Measurements from ENCODE around the gene VPREB1.
"Not testable (repeated sequence)": the region's sequence is repeated elsewhere in the genome, so short reads cannot be mapped to it uniquely, and the experiment has no call there.

VPREB1 gene

GRCh38 chr22:22258597-22259415 lies 14.2 kb downstream of the VPREB1 start:
- POLR2A ChIA-PET; H3K36me3 ChIP-seq (ENCODE audit: control insufficient read depth in 4 of 4, insufficient read depth in 4 of 4, low read length in 3 of 4); H3K4me1 ChIP-seq (ENCODE audit: control extremely low read depth in 1 of 4, control insufficient read depth in 4 of 4, insufficient read depth in 4 of 4, low read length in 3 of 4); H3K4me3 ChIP-seq (ENCODE audit: control insufficient read depth in 1 of 7, extremely low read depth in 1 of 7, insufficient read depth in 4 of 7, low read depth in 2 of 7, low read length in 6 of 7); H3K27ac ChIP-seq (ENCODE audit: insufficient read depth in 1 of 2, low read depth in 1 of 2, low read length in 2 of 2, poor library complexity in 1 of 2, severe bottlenecking in 2 of 2); H3K9me3 ChIP-seq (ENCODE audit: control extremely low read depth in 1 of 5, control insufficient read depth in 4 of 5, insufficient read depth in 2 of 5, low read depth in 1 of 5, low read length in 4 of 5); DNase-seq; H3K27me3 ChIP-seq (replicated peaks in 2 of 5; ENCODE audit: control insufficient read depth in 4 of 5, insufficient read depth in 5 of 5, low read length in 4 of 5); CTCF ChIA-PET: not testable (repeated sequence)
- 92% methylated on average over 2 of the region's 7 CpGs for WGBS (ENCODE audit: insufficient coverage)

DNA sequence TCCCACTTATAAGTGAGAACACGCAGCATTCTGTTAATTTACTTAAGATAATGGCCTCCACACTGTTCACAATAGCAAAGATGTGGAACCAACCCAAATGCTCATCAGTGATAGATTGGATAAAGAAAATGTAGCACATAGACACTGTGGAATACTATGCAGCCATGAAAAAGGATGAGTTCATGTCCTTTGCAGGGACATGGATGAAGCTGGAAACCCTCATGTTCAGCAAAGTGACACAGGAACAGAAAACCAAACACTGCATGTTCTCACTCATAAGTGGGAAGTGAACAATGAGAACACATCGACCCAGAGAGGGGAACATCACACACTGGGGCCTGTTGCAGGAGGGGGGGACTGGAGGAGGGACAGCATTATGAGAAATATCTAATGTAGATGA lies 15.6 kb downstream of the VPREB1 start:
- CTCF ChIA-PET; H3K36me3 ChIP-seq (ENCODE audit: control insufficient read depth in 4 of 4, insufficient read depth in 4 of 4, low read length in 3 of 4); DNase-seq; H3K27ac ChIP-seq (ENCODE audit: insufficient read depth in 1 of 2, low read depth in 1 of 2, low read length in 2 of 2, poor library complexity in 1 of 2, severe bottlenecking in 2 of 2); H3K9me3 ChIP-seq (ENCODE audit: control extremely low read depth in 1 of 5, control insufficient read depth in 4 of 5, insufficient read depth in 2 of 5, low read depth in 1 of 5, low read length in 4 of 5); H3K4me3 ChIP-seq (ENCODE audit: control insufficient read depth in 1 of 7, extremely low read depth in 1 of 7, insufficient read depth in 4 of 7, low read depth in 2 of 7, low read length in 6 of 7); POLR2A ChIA-PET; H3K27me3 ChIP-seq (replicated peaks in 2 of 5; ENCODE audit: control insufficient read depth in 4 of 5, insufficient read depth in 5 of 5, low read length in 4 of 5); H3K4me1 ChIP-seq (ENCODE audit: control extremely low read depth in 1 of 4, control insufficient read depth in 4 of 4, insufficient read depth in 4 of 4, low read length in 3 of 4): not testable (repeated sequence)
- 100% methylated on average over 1 of the region's 2 CpGs for WGBS (ENCODE audit: insufficient coverage)

DNA sequence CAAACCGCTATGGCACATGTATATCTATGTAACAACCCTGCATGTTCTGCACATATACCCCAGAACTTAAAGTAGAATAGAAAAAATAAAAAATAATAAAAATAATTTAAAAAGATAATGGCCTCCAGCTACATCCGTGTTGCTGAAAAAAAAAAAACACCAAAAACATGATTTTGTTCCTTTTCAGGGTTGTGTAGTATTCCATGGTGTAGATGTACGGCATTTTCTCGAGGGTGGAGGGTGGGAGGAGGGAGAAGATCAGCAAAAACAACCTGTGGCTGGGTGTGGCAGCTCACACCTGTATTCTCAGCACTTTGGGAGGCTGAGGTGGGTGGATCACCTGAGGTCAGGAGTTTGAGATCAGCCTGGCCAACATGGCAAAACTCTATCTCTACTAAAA lies 16.0 kb downstream of the VPREB1 start:
- H3K4me3 ChIP-seq (ENCODE audit: control insufficient read depth in 1 of 7, extremely low read depth in 1 of 7, insufficient read depth in 4 of 7, low read depth in 2 of 7, low read length in 6 of 7); POLR2A ChIA-PET; H3K4me1 ChIP-seq (ENCODE audit: control extremely low read depth in 1 of 4, control insufficient read depth in 4 of 4, insufficient read depth in 4 of 4, low read length in 3 of 4); H3K36me3 ChIP-seq (ENCODE audit: control insufficient read depth in 4 of 4, insufficient read depth in 4 of 4, low read length in 3 of 4); H3K27me3 ChIP-seq (replicated peaks in 2 of 5; ENCODE audit: control insufficient read depth in 4 of 5, insufficient read depth in 5 of 5, low read length in 4 of 5); H3K9me3 ChIP-seq (ENCODE audit: control extremely low read depth in 1 of 5, control insufficient read depth in 4 of 5, insufficient read depth in 2 of 5, low read depth in 1 of 5, low read length in 4 of 5); DNase-seq; CTCF ChIA-PET; H3K27ac ChIP-seq (ENCODE audit: insufficient read depth in 1 of 2, low read depth in 1 of 2, low read length in 2 of 2, poor library complexity in 1 of 2, severe bottlenecking in 2 of 2): not testable (repeated sequence)
- no CpG with 5 or more reads among the region's 4 CpGs for WGBS (ENCODE audit: insufficient coverage)

- H3K27ac ChIP-seq (ENCODE audit: insufficient read depth in 1 of 2, low read depth in 1 of 2, low read length in 2 of 2, poor library complexity in 1 of 2, severe bottlenecking in 2 of 2); H3K9me3 ChIP-seq (ENCODE audit: control extremely low read depth in 1 of 5, control insufficient read depth in 4 of 5, insufficient read depth in 2 of 5, low read depth in 1 of 5, low read length in 4 of 5); H3K27me3 ChIP-seq (replicated peaks in 2 of 5; ENCODE audit: control insufficient read depth in 4 of 5, insufficient read depth in 5 of 5, low read length in 4 of 5); CTCF ChIA-PET; H3K36me3 ChIP-seq (ENCODE audit: control insufficient read depth in 4 of 4, insufficient read depth in 4 of 4, low read length in 3 of 4); H3K4me3 ChIP-seq (ENCODE audit: control insufficient read depth in 1 of 7, extremely low read depth in 1 of 7, insufficient read depth in 4 of 7, low read depth in 2 of 7, low read length in 6 of 7); DNase-seq; POLR2A ChIA-PET; H3K4me1 ChIP-seq (ENCODE audit: control extremely low read depth in 1 of 4, control insufficient read depth in 4 of 4, insufficient read depth in 4 of 4, low read length in 3 of 4): not testable (repeated sequence)
- 65% methylated on average over 2 of the region's 3 CpGs for WGBS (ENCODE audit: insufficient coverage)
Measured at GRCh38 chr22:22262332-22263074, 17.9 kb downstream of the VPREB1 start.

DNA sequence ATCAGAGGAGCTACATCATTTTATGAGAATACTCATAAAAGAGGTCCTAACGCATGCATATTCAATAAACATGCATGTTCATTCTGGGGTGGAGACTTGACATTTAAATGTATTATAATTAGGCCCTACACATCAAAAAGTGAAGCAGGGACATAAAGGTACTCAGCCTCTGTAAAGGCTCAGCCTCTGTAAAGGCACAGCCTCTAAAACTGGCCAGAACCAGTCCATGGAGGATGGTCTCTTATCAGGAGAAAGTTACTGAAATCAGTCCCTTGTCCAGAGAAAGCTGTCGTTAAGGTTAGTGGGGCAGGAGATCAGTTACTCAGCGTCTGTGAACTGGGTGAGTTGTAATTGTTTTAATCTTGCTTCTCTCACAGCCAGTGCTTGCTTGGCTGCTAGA lies 19.2 kb downstream of the VPREB1 start:
- POLR2A ChIA-PET; H3K36me3 ChIP-seq (ENCODE audit: control insufficient read depth in 4 of 4, insufficient read depth in 4 of 4, low read length in 3 of 4); CTCF ChIA-PET; DNase-seq; H3K9me3 ChIP-seq (ENCODE audit: control extremely low read depth in 1 of 5, control insufficient read depth in 4 of 5, insufficient read depth in 2 of 5, low read depth in 1 of 5, low read length in 4 of 5); H3K4me1 ChIP-seq (ENCODE audit: control extremely low read depth in 1 of 4, control insufficient read depth in 4 of 4, insufficient read depth in 4 of 4, low read length in 3 of 4); H3K4me3 ChIP-seq (ENCODE audit: control insufficient read depth in 1 of 7, extremely low read depth in 1 of 7, insufficient read depth in 4 of 7, low read depth in 2 of 7, low read length in 6 of 7); H3K27me3 ChIP-seq (replicated peaks in 2 of 5; ENCODE audit: control insufficient read depth in 4 of 5, insufficient read depth in 5 of 5, low read length in 4 of 5); H3K27ac ChIP-seq (ENCODE audit: insufficient read depth in 1 of 2, low read depth in 1 of 2, low read length in 2 of 2, poor library complexity in 1 of 2, severe bottlenecking in 2 of 2): not testable (repeated sequence)
- no CpG with 5 or more reads among the region's 3 CpGs for WGBS (ENCODE audit: insufficient coverage)

DNA sequence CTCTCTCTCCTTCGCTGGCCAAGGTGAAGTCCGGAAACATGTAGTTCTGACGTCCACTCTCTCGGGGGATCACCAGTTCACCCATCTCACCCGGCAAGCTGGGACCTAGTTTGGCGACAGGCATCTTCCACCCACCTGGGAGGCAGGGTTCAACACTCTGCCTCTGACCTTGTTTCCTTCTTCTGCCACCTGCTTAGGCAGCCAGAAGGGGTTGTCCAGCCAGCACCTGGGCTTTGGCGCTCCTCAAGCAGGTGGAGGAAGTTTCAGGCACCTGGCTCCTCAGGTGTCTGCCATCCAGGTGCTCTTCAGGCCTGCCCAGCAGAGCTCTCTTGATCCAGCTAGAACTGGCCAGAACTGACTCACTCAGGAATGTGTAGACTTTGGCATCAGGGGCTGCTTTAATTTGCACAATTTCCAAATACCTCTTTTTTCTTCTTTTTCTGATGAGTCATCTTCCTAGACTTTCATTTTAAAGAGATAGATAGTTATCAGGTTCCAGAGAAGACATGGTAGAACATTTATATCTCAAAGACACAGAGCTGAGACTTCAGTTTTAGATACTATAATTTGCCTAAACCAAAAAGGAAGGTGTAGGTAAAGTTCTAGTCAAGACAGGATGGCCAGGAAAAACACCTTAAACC lies 25.6 kb downstream of the VPREB1 start:
- H3K36me3 ChIP-seq (ENCODE audit: control insufficient read depth in 4 of 4, insufficient read depth in 4 of 4, low read length in 3 of 4); H3K27ac ChIP-seq (ENCODE audit: insufficient read depth in 1 of 2, low read depth in 1 of 2, low read length in 2 of 2, poor library complexity in 1 of 2, severe bottlenecking in 2 of 2); POLR2A ChIA-PET; CTCF ChIA-PET; H3K4me3 ChIP-seq (ENCODE audit: control insufficient read depth in 1 of 7, extremely low read depth in 1 of 7, insufficient read depth in 4 of 7, low read depth in 2 of 7, low read length in 6 of 7); H3K4me1 ChIP-seq (ENCODE audit: control extremely low read depth in 1 of 4, control insufficient read depth in 4 of 4, insufficient read depth in 4 of 4, low read length in 3 of 4); H3K9me3 ChIP-seq (ENCODE audit: control extremely low read depth in 1 of 5, control insufficient read depth in 4 of 5, insufficient read depth in 2 of 5, low read depth in 1 of 5, low read length in 4 of 5); H3K27me3 ChIP-seq (replicated peaks in 2 of 5; ENCODE audit: control insufficient read depth in 4 of 5, insufficient read depth in 5 of 5, low read length in 4 of 5); DNase-seq: not testable (repeated sequence)
- no CpG with 5 or more reads among the region's 7 CpGs for WGBS (ENCODE audit: insufficient coverage)

DNA sequence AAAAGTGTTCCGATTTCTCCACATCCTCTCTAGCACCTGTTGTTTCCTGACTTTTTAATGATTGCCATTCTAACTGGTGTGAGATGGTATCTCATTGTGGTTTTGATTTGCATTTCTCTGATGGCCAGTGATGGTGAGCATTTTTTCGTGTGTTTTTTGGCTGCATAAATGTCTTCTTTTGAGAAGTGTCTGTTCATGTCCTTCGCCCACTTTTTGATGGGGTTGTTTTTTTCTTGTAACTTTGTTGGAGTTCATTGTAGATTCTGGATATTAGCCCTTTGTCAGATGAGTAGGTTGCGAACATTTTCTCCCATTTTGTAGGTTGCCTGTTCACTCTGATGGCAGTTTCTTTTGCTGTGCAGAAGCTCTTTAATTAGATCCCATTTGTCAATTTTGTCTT lies 32.8 kb downstream of the VPREB1 start:
- DNase-seq; H3K27me3 ChIP-seq (replicated peaks in 2 of 5; ENCODE audit: control insufficient read depth in 4 of 5, insufficient read depth in 5 of 5, low read length in 4 of 5); H3K9me3 ChIP-seq (ENCODE audit: control extremely low read depth in 1 of 5, control insufficient read depth in 4 of 5, insufficient read depth in 2 of 5, low read depth in 1 of 5, low read length in 4 of 5); POLR2A ChIA-PET; H3K4me3 ChIP-seq (ENCODE audit: control insufficient read depth in 1 of 7, extremely low read depth in 1 of 7, insufficient read depth in 4 of 7, low read depth in 2 of 7, low read length in 6 of 7); H3K4me1 ChIP-seq (ENCODE audit: control extremely low read depth in 1 of 4, control insufficient read depth in 4 of 4, insufficient read depth in 4 of 4, low read length in 3 of 4); H3K27ac ChIP-seq (ENCODE audit: insufficient read depth in 1 of 2, low read depth in 1 of 2, low read length in 2 of 2, poor library complexity in 1 of 2, severe bottlenecking in 2 of 2); H3K36me3 ChIP-seq (ENCODE audit: control insufficient read depth in 4 of 4, insufficient read depth in 4 of 4, low read length in 3 of 4); CTCF ChIA-PET: not testable (repeated sequence)
- WGBS (ENCODE audit: insufficient coverage) = no CpG with 5 or more reads among the region's 4 CpGs

All from common myeloid progenitor, CD34-positive (primary cell).